Measurements from ENCODE around the gene TLE7.

The TLE7 gene

DNA sequence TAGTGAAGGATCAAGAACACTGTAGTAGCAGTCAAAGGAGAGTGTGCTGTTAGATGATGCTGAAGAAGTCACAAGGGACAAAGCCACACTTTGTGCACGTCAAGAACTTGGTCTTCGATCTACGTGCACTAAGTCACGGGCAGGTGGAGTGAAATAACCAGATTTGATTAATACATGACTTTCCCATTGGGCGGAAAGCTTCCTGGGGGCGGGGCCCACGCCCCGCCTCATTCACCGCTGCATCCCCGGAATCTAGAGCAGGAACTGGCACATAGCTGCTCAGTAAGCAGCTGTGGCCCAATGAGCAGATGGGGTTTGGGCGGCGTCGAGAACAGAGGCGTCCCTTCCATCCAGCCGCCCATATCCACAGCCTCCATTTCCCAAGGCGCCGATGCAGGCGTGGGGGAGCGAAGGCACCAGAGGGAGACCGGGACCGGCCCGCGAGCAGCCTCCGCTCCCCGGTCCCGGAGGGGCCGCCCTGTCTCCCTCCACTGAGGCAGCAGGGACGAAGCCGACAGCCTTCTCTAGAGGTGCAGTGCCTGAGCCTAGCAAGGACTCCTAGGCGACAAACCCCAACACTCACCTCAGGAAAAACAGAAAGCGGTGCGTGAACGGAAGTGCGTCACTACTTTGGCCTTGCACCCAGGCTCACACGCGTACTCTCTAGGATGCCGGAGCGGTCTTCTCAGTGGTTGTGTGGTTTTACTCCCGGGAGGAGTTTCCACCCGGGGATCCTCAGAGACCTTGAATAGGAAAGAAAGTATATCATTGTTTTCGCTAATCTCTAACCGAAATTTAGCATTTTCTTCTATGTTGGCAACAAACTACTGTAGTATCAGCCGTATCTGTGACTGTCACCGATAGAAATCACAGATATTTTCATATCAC is 42.4 kb upstream of the TLE7 start (continued):
- TF ChIP-seq ZNF221 (tag by site-specific recombination; IDR thresholded peaks at IDR 0.05; ENCODE audit: borderline replicate concordance) (no peak), ZNF76 (tag by site-specific recombination; IDR thresholded peaks at IDR 0.05; ENCODE audit: borderline replicate concordance, low read depth) (peak; percentile 64; the same call in 1 of the 2 replicates), ZNF354C (tag by site-specific recombination; IDR thresholded peaks at IDR 0.05; ENCODE audit: borderline replicate concordance, low read depth) (no peak), ZSCAN30 (tag by site-specific recombination; IDR thresholded peaks at IDR 0.05) (no peak), ZNF501 (tag by site-specific recombination; IDR thresholded peaks at IDR 0.05) (0 out of 2 replicates have a peak, but pooled peaks have one; percentile 49), ZBTB21 (tag by site-specific recombination; IDR thresholded peaks at IDR 0.05) (peak; percentile 99), ZNF138 (tag by site-specific recombination; IDR thresholded peaks at IDR 0.05; ENCODE audit: borderline replicate concordance) (no peak), ZNF112 (tag by site-specific recombination; IDR thresholded peaks at IDR 0.05) (no peak), ZNF510 (tag by site-specific recombination; IDR thresholded peaks at IDR 0.05; ENCODE audit: insufficient replicate concordance) (no peak), EGR2 (tag by site-specific recombination; IDR thresholded peaks at IDR 0.05; ENCODE audit: low read depth) (peak; percentile 65), ZNF202 (tag by site-specific recombination; IDR thresholded peaks at IDR 0.05; ENCODE audit: borderline replicate concordance) (no peak)
- TF ChIP-seq, protein P1, sequence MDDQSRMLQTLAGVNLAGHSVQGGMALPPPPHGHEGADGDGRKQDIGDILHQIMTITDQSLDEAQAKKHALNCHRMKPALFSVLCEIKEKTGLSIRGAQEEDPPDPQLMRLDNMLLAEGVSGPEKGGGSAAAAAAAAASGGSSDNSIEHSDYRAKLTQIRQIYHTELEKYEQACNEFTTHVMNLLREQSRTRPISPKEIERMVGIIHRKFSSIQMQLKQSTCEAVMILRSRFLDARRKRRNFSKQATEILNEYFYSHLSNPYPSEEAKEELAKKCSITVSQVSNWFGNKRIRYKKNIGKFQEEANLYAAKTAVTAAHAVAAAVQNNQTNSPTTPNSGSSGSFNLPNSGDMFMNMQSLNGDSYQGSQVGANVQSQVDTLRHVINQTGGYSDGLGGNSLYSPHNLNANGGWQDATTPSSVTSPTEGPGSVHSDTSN (CRISPR knock-in tag; IDR thresholded peaks at IDR 0.05) = peak; percentile 48; the same call in 1 of the 2 replicates
- TF ChIP-seq, protein P2, sequence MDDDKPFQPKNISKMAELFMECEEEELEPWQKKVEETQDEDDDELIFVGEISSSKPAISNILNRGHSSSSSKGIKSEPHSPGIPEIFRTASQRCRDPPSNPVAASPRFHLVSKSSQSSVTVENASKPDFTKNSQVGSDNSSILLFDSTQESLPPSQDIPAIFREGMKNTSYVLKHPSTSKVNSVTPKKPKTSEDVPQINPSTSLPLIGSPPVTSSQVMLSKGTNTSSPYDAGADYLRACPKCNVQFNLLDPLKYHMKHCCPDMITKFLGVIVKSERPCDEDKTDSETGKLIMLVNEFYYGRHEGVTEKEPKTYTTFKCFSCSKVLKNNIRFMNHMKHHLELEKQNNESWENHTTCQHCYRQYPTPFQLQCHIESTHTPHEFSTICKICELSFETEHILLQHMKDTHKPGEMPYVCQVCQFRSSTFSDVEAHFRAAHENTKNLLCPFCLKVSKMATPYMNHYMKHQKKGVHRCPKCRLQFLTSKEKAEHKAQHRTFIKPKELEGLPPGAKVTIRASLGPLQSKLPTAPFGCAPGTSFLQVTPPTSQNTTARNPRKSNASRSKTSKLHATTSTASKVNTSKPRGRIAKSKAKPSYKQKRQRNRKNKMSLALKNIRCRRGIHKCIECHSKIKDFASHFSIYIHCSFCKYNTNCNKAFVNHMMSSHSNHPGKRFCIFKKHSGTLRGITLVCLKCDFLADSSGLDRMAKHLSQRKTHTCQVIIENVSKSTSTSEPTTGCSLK (tag by site-specific recombination; IDR thresholded peaks at IDR 0.05) = no peak
- TF ChIP-seq, protein P3, sequence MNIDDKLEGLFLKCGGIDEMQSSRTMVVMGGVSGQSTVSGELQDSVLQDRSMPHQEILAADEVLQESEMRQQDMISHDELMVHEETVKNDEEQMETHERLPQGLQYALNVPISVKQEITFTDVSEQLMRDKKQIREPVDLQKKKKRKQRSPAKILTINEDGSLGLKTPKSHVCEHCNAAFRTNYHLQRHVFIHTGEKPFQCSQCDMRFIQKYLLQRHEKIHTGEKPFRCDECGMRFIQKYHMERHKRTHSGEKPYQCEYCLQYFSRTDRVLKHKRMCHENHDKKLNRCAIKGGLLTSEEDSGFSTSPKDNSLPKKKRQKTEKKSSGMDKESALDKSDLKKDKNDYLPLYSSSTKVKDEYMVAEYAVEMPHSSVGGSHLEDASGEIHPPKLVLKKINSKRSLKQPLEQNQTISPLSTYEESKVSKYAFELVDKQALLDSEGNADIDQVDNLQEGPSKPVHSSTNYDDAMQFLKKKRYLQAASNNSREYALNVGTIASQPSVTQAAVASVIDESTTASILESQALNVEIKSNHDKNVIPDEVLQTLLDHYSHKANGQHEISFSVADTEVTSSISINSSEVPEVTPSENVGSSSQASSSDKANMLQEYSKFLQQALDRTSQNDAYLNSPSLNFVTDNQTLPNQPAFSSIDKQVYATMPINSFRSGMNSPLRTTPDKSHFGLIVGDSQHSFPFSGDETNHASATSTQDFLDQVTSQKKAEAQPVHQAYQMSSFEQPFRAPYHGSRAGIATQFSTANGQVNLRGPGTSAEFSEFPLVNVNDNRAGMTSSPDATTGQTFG (tag by site-specific recombination; IDR thresholded peaks at IDR 0.05; ENCODE audit: borderline replicate concordance) = no peak; the same call in 1 of the 2 replicates
- TF ChIP-seq, protein P4, sequence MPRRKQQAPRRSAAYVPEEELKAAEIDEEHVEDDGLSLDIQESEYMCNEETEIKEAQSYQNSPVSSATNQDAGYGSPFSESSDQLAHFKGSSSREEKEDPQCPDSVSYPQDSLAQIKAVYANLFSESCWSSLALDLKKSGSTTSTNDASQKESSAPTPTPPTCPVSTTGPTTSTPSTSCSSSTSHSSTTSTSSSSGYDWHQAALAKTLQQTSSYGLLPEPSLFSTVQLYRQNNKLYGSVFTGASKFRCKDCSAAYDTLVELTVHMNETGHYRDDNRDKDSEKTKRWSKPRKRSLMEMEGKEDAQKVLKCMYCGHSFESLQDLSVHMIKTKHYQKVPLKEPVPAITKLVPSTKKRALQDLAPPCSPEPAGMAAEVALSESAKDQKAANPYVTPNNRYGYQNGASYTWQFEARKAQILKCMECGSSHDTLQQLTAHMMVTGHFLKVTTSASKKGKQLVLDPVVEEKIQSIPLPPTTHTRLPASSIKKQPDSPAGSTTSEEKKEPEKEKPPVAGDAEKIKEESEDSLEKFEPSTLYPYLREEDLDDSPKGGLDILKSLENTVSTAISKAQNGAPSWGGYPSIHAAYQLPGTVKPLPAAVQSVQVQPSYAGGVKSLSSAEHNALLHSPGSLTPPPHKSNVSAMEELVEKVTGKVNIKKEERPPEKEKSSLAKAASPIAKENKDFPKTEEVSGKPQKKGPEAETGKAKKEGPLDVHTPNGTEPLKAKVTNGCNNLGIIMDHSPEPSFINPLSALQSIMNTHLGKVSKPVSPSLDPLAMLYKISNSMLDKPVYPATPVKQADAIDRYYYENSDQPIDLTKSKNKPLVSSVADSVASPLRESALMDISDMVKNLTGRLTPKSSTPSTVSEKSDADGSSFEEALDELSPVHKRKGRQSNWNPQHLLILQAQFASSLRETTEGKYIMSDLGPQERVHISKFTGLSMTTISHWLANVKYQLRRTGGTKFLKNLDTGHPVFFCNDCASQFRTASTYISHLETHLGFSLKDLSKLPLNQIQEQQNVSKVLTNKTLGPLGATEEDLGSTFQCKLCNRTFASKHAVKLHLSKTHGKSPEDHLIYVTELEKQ (tag by site-specific recombination; IDR thresholded peaks at IDR 0.05; ENCODE audit: borderline replicate concordance) = no peak
- TF ChIP-seq, protein P5, sequence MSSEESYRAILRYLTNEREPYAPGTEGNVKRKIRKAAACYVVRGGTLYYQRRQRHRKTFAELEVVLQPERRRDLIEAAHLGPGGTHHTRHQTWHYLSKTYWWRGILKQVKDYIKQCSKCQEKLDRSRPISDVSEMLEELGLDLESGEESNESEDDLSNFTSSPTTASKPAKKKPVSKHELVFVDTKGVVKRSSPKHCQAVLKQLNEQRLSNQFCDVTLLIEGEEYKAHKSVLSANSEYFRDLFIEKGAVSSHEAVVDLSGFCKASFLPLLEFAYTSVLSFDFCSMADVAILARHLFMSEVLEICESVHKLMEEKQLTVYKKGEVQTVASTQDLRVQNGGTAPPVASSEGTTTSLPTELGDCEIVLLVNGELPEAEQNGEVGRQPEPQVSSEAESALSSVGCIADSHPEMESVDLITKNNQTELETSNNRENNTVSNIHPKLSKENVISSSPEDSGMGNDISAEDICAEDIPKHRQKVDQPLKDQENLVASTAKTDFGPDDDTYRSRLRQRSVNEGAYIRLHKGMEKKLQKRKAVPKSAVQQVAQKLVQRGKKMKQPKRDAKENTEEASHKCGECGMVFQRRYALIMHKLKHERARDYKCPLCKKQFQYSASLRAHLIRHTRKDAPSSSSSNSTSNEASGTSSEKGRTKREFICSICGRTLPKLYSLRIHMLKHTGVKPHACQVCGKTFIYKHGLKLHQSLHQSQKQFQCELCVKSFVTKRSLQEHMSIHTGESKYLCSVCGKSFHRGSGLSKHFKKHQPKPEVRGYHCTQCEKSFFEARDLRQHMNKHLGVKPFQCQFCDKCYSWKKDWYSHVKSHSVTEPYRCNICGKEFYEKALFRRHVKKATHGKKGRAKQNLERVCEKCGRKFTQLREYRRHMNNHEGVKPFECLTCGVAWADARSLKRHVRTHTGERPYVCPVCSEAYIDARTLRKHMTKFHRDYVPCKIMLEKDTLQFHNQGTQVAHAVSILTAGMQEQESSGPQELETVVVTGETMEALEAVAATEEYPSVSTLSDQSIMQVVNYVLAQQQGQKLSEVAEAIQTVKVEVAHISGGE (tag by site-specific recombination; conservative IDR thresholded peaks at IDR 0.05; ENCODE audit: low read depth) = peak; percentile 85
- TF ChIP-seq, protein P6, sequence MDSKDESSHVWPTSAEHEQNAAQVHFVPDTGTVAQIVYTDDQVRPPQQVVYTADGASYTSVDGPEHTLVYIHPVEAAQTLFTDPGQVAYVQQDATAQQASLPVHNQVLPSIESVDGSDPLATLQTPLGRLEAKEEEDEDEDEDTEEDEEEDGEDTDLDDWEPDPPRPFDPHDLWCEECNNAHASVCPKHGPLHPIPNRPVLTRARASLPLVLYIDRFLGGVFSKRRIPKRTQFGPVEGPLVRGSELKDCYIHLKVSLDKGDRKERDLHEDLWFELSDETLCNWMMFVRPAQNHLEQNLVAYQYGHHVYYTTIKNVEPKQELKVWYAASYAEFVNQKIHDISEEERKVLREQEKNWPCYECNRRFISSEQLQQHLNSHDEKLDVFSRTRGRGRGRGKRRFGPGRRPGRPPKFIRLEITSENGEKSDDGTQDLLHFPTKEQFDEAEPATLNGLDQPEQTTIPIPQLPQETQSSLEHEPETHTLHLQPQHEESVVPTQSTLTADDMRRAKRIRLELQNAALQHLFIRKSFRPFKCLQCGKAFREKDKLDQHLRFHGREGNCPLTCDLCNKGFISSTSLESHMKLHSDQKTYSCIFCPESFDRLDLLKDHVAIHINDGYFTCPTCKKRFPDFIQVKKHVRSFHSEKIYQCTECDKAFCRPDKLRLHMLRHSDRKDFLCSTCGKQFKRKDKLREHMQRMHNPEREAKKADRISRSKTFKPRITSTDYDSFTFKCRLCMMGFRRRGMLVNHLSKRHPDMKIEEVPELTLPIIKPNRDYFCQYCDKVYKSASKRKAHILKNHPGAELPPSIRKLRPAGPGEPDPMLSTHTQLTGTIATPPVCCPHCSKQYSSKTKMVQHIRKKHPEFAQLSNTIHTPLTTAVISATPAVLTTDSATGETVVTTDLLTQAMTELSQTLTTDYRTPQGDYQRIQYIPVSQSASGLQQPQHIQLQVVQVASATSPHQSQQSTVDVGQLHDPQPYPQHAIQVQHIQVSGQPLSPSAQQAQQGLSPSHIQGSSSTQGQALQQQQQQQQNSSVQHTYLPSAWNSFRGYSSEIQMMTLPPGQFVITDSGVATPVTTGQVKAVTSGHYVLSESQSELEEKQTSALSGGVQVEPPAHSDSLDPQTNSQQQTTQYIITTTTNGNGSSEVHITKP (tag by site-specific recombination; IDR thresholded peaks at IDR 0.05) = peak; percentile 77

Measured in HEK293 (cell line).